Keratinocyte (primary cell): ENCODE measurements around the gene GAGE10. TPM values are rescaled to one million over a fixed set of nuclear protein-coding genes. Genes with fewer than 3 reads are reported as not detected.
"Not testable (repeated sequence)": the region's sequence is repeated elsewhere in the genome, so short reads cannot be mapped to it uniquely, and the experiment has no call there.

Source experiments
- DNase-seq: peaks from one replicate; pipeline ENCODE4 v3.0.0-alpha.2; 2011; ENCODE audit warnings: low read depth, missing footprints, low spot score
- FAIRE-seq: peaks from 2 replicates; lab custom pipeline; 2011; peaks lifted over from hg19 to GRCh38; lab: Jason Lieb, UNC
- H2AFZ ChIP-seq: 2 replicates; pipeline ENCODE4 v1.6.0; 2012; ENCODE audit warnings: low read length, control low read depth, inconsistent platforms; ENCODE audit not compliant: control insufficient read depth
- H3K27ac ChIP-seq: 2 replicates; pipeline ENCODE4 v1.5.1; 2011; ENCODE audit warnings: low read length; ENCODE audit not compliant: control insufficient read depth, insufficient read depth
- H3K27me3 ChIP-seq: 3 replicates; pipeline ENCODE4 v1.6.0; 2011; ENCODE audit warnings: low read length; ENCODE audit not compliant: control insufficient read depth, insufficient read depth; ENCODE audit errors: extremely low read depth
- H3K36me3 ChIP-seq, 2 experiments: 2 replicates in 1 of 2; 3 replicates in 1 of 2; pipeline ENCODE4 v1.5.1; 2011; ENCODE audit warnings: low read length in 2 of 2, mild to moderate bottlenecking in 1 of 2; ENCODE audit not compliant: control insufficient read depth in 2 of 2, insufficient read depth in 2 of 2; ENCODE audit errors: extremely low read depth in 1 of 2
- H3K4me1 ChIP-seq: 3 replicates; pipeline ENCODE4 v1.5.1; 2011; ENCODE audit warnings: low read length; ENCODE audit not compliant: control insufficient read depth, insufficient read depth; ENCODE audit errors: extremely low read depth
- H3K4me2 ChIP-seq: 3 replicates; pipeline ENCODE4 v1.6.0; 2011; ENCODE audit warnings: low read depth, low read length; ENCODE audit not compliant: control insufficient read depth, insufficient read depth; ENCODE audit errors: extremely low read depth
- H3K4me3 ChIP-seq, 3 experiments: fragments of 200-600 bp in 1 of 3; sonication (generic) in 1 of 3; 2 replicates in 2 of 3; 3 replicates in 1 of 3; pipeline ENCODE4 v1.5.1; 2011 to 2016; ENCODE audit warnings: low read length in 3 of 3, mild to moderate bottlenecking in 3 of 3, control low read depth in 2 of 3, inconsistent platforms in 1 of 3, low read depth in 1 of 3, mixed read lengths in 1 of 3, mixed run types in 1 of 3, moderate library complexity in 1 of 3; ENCODE audit not compliant: control insufficient read depth in 2 of 3, insufficient read depth in 2 of 3; ENCODE audit errors: extremely low read depth in 1 of 3
- H3K79me2 ChIP-seq: 2 replicates; pipeline ENCODE4 v1.6.0; 2012; ENCODE audit warnings: low read length; ENCODE audit not compliant: control insufficient read depth, insufficient read depth
- H3K9ac ChIP-seq: 3 replicates; pipeline ENCODE4 v1.6.0; 2011; ENCODE audit warnings: low read length; ENCODE audit not compliant: control insufficient read depth, insufficient read depth; ENCODE audit errors: extremely low read depth
- H3K9me1 ChIP-seq: 3 replicates; pipeline ENCODE4 v1.6.0; 2011; ENCODE audit warnings: low read length; ENCODE audit not compliant: control insufficient read depth, insufficient read depth; ENCODE audit errors: extremely low read depth
- H3K9me3 ChIP-seq: 2 replicates; pipeline ENCODE4 v1.5.1; 2012; ENCODE audit warnings: low read depth, low read length; ENCODE audit not compliant: control insufficient read depth
- H4K20me1 ChIP-seq: 3 replicates; pipeline ENCODE4 v1.6.0; 2011; ENCODE audit warnings: low read length; ENCODE audit not compliant: control insufficient read depth, insufficient read depth; ENCODE audit errors: extremely low read depth
- dilution Hi-C: fragments of 300-500 bp; cut with MboI; formaldehyde crosslinking; loops from one replicate; pipeline ENCODE4 v1.7.0; 2020; ENCODE audit warnings: low sequenced_read_pairs; ENCODE audit not compliant: extremely low pct_ligation_motif_present
- polyA plus RNA-seq, 5 experiments: library from polyadenylated mRNA; depleted of rRNA in 3 of 5; stranded (reverse) in 3 of 5; stranded (forward) in 1 of 5; unstranded in 1 of 5; fragments of >200 nt; gene quantifications; 1 replicate in 1 of 5; 2 replicates in 3 of 5; 3 replicates in 1 of 5; pipeline versions ENCODE4 v1.2.1 to v1.2.3, GENCODE V29; 2011 to 2012; ENCODE audit warnings: missing spikeins in 2 of 5, low read depth in 1 of 5, low replicate concordance in 1 of 5

Gene GAGE10
- polyA plus RNA-seq, 1 donor (not counting 4 experiments of a cell fraction or from before 2014, with no cell fraction given), result not detected

GRCh38 chrX:49323735-49324134 lies 20.3 kb downstream of the GAGE10 start:
- FAIRE-seq, H4K20me1 ChIP-seq, H3K4me3 ChIP-seq, H3K27ac ChIP-seq, DNase-seq, H3K4me1 ChIP-seq, H3K9me3 ChIP-seq, H3K27me3 ChIP-seq, H3K36me3 ChIP-seq, H3K9me1 ChIP-seq, dilution Hi-C loops, H3K9ac ChIP-seq, H2AFZ ChIP-seq, H3K4me2 ChIP-seq, H3K79me2 ChIP-seq: not testable (repeated sequence)

GRCh38 chrX:49330421-49330820 lies 27.0 kb downstream of the GAGE10 start:
- H3K4me1 ChIP-seq, dilution Hi-C loops, H3K9me3 ChIP-seq, H2AFZ ChIP-seq, H3K79me2 ChIP-seq, H4K20me1 ChIP-seq, H3K36me3 ChIP-seq, H3K4me3 ChIP-seq, FAIRE-seq, H3K4me2 ChIP-seq, H3K9me1 ChIP-seq, H3K27ac ChIP-seq, H3K9ac ChIP-seq, DNase-seq, H3K27me3 ChIP-seq: not testable (repeated sequence)

GRCh38 chrX:49331282-49331681 lies 27.8 kb downstream of the GAGE10 start, which contains the start of gene GAGE13:
Gene GAGE13 (plus strand): TSS chrX:49331582. CDS start chrX:49332738, 1,156 bp downstream.
- H3K9me1 ChIP-seq, H4K20me1 ChIP-seq, H3K27ac ChIP-seq, dilution Hi-C loops, H3K9me3 ChIP-seq, H3K79me2 ChIP-seq, H3K27me3 ChIP-seq, H3K4me1 ChIP-seq, H2AFZ ChIP-seq, DNase-seq, H3K9ac ChIP-seq, H3K36me3 ChIP-seq, H3K4me3 ChIP-seq, FAIRE-seq, H3K4me2 ChIP-seq: not testable (repeated sequence)

GRCh38 chrX:49331841-49332240 lies 28.4 kb downstream of the GAGE10 start:
- dilution Hi-C loops, H3K4me3 ChIP-seq, H3K36me3 ChIP-seq, DNase-seq, H3K9me3 ChIP-seq, H4K20me1 ChIP-seq, H3K4me2 ChIP-seq, H2AFZ ChIP-seq, H3K4me1 ChIP-seq, H3K9me1 ChIP-seq, H3K27ac ChIP-seq, H3K27me3 ChIP-seq, H3K79me2 ChIP-seq, H3K9ac ChIP-seq, FAIRE-seq: not testable (repeated sequence)

GRCh38 chrX:49341449-49341848 lies 38.0 kb downstream of the GAGE10 start:
- not testable (repeated sequence) for H3K4me2 ChIP-seq

More at GRCh38 chrX:49341449-49341848, 38.0 kb downstream of the GAGE10 start:
- H3K79me2 ChIP-seq, DNase-seq, dilution Hi-C loops, H3K36me3 ChIP-seq, H3K9ac ChIP-seq, H3K9me3 ChIP-seq, FAIRE-seq, H3K4me3 ChIP-seq, H3K4me1 ChIP-seq, H3K27me3 ChIP-seq, H3K27ac ChIP-seq, H4K20me1 ChIP-seq, H2AFZ ChIP-seq, H3K9me1 ChIP-seq: not testable (repeated sequence)
